K562 (cell line): ENCODE results near the gene SYNPO2. TPM values are rescaled to one million over a fixed set of nuclear protein-coding genes. Genes with fewer than 3 reads are reported as not detected.

Source experiments
- ATAC-seq: fragments of 200-7000 bp; cut with Tn5 transposase; 3 replicates; pipeline ENCODE4 v1.9.1; 2020; ENCODE audit warnings: moderate library complexity
- BruUV-seq: library from RNA; stranded (reverse); fragments of 400-500 nt; replicated peaks from 2 replicates; lab custom pipeline; 2021; lab: Mats Ljungman, UMichigan
- CTCF ChIA-PET: fragments of 300-600 bp; formaldehyde crosslinking; extraction: SDS; loops from one replicate; lab custom pipeline; 2021; ENCODE audit warnings: low intra/inter-chr PET ratio; lab: Yijun Ruan, JAX
- POLR2A ChIA-PET: fragments of 300-600, 350-650 bp; sonication (Branson Sonifier 250); formaldehyde crosslinking; extraction: SDS; loops from one replicate; lab custom pipeline; 2021; ENCODE audit warnings: antibody characterized with exemption, inconsistent platforms; lab: Yijun Ruan, JAX
- DNase-seq, 4 experiments: peaks; one replicate each; pipeline versions ENCODE4 v3.0.0 to v3.0.0-alpha.2; 2011 to 2018; ENCODE audit warnings: low spot score in 3 of 4, mixed read lengths in 3 of 4; ENCODE audit errors: extremely low read depth in 1 of 4
- FAIRE-seq: peaks from 2 replicates; lab custom pipeline; 2011; peaks lifted over from hg19 to GRCh38; lab: Jason Lieb, UNC
- H2AFZ ChIP-seq: 2 replicates; pipeline ENCODE4 v1.6.0; 2011; ENCODE audit warnings: low read depth, low read length, control low read depth, inconsistent platforms
- H3K27ac ChIP-seq: fragments of 200-600 bp; 3 replicates; pipeline ENCODE4 v1.8.0; 2011; ENCODE audit warnings: low read depth, mild to moderate bottlenecking, control low read depth, inconsistent platforms, low read length, moderate library complexity, mixed read lengths; ENCODE audit errors: extremely low read depth
- H3K27me3 ChIP-seq, 2 experiments: fragments of 300-600 bp in 1 of 2; 2 replicates in 1 of 2; 3 replicates in 1 of 2; pipeline versions ENCODE4 v1.6.0 to v1.8.0; 2011; ENCODE audit warnings: inconsistent platforms in 2 of 2, low read length in 2 of 2, mild to moderate bottlenecking in 1 of 2, mixed read lengths in 1 of 2, moderate library complexity in 1 of 2; ENCODE audit not compliant: control insufficient read depth in 2 of 2, insufficient read depth in 2 of 2
- H3K36me3 ChIP-seq: fragments of 300-600 bp; 3 replicates; pipeline ENCODE4 v1.8.0; 2011; ENCODE audit warnings: mild to moderate bottlenecking, low read length, inconsistent platforms; ENCODE audit not compliant: control insufficient read depth, insufficient read depth
- H3K4me1 ChIP-seq, 2 experiments: fragments of 200-600 bp in 1 of 2; replicated peaks in 1 of 2; 2 replicates in 1 of 2; 3 replicates in 1 of 2; pipeline versions ENCODE4 v1.5.1 to v1.8.0; 2011; ENCODE audit warnings: inconsistent platforms in 2 of 2, low read length in 2 of 2, mild to moderate bottlenecking in 1 of 2, mixed read lengths in 1 of 2, moderate library complexity in 1 of 2; ENCODE audit not compliant: control insufficient read depth in 2 of 2, insufficient read depth in 2 of 2
- H3K4me2 ChIP-seq: 2 replicates; pipeline ENCODE4 v1.6.1; 2011; ENCODE audit warnings: low read length, control low read depth, inconsistent platforms, mixed read lengths; ENCODE audit not compliant: insufficient read depth
- H3K4me3 ChIP-seq: fragments of 200-600 bp; sonication (generic), shearing (Covaris generic); 2 replicates; pipeline ENCODE4 v1.5.1; 2016; ENCODE audit warnings: control low read depth, inconsistent platforms
- H3K79me2 ChIP-seq: fragments of 200-600 bp; 3 replicates; pipeline ENCODE4 v1.8.0; 2011; ENCODE audit warnings: low read length, inconsistent platforms; ENCODE audit not compliant: control insufficient read depth, insufficient read depth
- H3K9ac ChIP-seq, 2 experiments: 2 replicates each; pipeline versions ENCODE4 v1.6.0 to v1.6.1; 2011; ENCODE audit warnings: low read depth in 2 of 2, low read length in 2 of 2, control low read depth in 1 of 2, inconsistent platforms in 1 of 2, mild to moderate bottlenecking in 1 of 2, mixed read lengths in 1 of 2; ENCODE audit not compliant: insufficient read depth in 1 of 2
- H3K9me1 ChIP-seq: one replicate; pipeline ENCODE4 v1.6.0; 2011; ENCODE audit warnings: inconsistent platforms, mild to moderate bottlenecking, low read length, moderate library complexity; ENCODE audit not compliant: control insufficient read depth, insufficient read depth
- H3K9me3 ChIP-seq: replicated peaks from 2 replicates; pipeline ENCODE4 v1.5.1; 2011; ENCODE audit warnings: low read depth, low read length, inconsistent platforms; ENCODE audit not compliant: control insufficient read depth, insufficient read depth
- H4K20me1 ChIP-seq: replicated peaks from 2 replicates; pipeline ENCODE4 v1.6.1; 2011; ENCODE audit warnings: low read length, inconsistent platforms, mixed read lengths; ENCODE audit not compliant: control insufficient read depth, insufficient read depth
- CGGBP1 ChIP-seq: fragments of 250-450 bp; sonication (Bioruptor Pico); IDR thresholded peaks from 2 replicates; pipeline ENCODE4 v1.9.0; 2021; ENCODE audit warnings: mild to moderate bottlenecking
- DDX20 ChIP-seq: fragments of 450-650 bp; IDR thresholded peaks from 2 replicates; pipeline ENCODE4 v1.6.1; 2016; ENCODE audit warnings: missing genetic modification characterization, low read depth, mild to moderate bottlenecking, missing compliant biosample characterization, moderate library complexity
- JUN ChIP-seq, 2 experiments: sonication (generic) in 1 of 2; formaldehyde crosslinking in 1 of 2; IDR thresholded peaks; 2 replicates each; pipeline versions ENCODE4 v1.6.1 to v1.8.0; 2012 to 2022; ENCODE audit warnings: borderline replicate concordance in 2 of 2, mild to moderate bottlenecking in 2 of 2, improper control_type of control experiment in 1 of 2, low read depth in 1 of 2, low read length in 1 of 2, missing genetic modification reagents in 1 of 2
- LEF1 ChIP-seq: fragments of 450-650 bp; IDR thresholded peaks from 2 replicates; pipeline ENCODE4 v1.6.1; 2016; ENCODE audit warnings: mild to moderate bottlenecking
- MTA2 ChIP-seq: fragments of 450-650 bp; IDR thresholded peaks from 2 replicates; pipeline ENCODE4 v1.6.1; 2016; ENCODE audit warnings: low read depth
- NFIC ChIP-seq: fragments of 450-650 bp; IDR thresholded peaks from 2 replicates; pipeline ENCODE4 v1.6.1; 2017; ENCODE audit warnings: mild to moderate bottlenecking, inconsistent platforms
- POLR2B ChIP-seq: fragments of 450-650 bp; IDR thresholded peaks from 2 replicates; pipeline ENCODE4 v1.6.1; 2018; ENCODE audit warnings: low read depth; ENCODE audit not compliant: partially characterized antibody
- RBM25 ChIP-seq: fragments of 200-400 bp; formaldehyde crosslinking; IDR thresholded peaks from 2 replicates; pipeline ENCODE4 v1.6.1; 2018; ENCODE audit warnings: low read length, low read depth, moderate library complexity; ENCODE audit not compliant: severe bottlenecking
- SRSF9 ChIP-seq: fragments of 200-400 bp; formaldehyde crosslinking; IDR thresholded peaks from 2 replicates; pipeline ENCODE4 v1.6.1; 2017; ENCODE audit warnings: low read depth, low read length, borderline replicate concordance
- ZNF134 ChIP-seq: fragments of 250-450 bp; sonication (Bioruptor Pico); conservative IDR thresholded peaks from 2 replicates; pipeline ENCODE4 v1.4.0; 2020
- ZNF165 ChIP-seq: fragments of 250-450 bp; sonication (Bioruptor Pico); IDR thresholded peaks from 2 replicates; pipeline ENCODE4 v1.4.0; 2020; ENCODE audit warnings: borderline replicate concordance
- ZNF277 ChIP-seq: fragments of 250-450 bp; sonication (Bioruptor Pico); IDR thresholded peaks from 2 replicates; pipeline ENCODE4 v1.8.0; 2022; ENCODE audit warnings: inconsistent platforms, mild to moderate bottlenecking, moderate library complexity, borderline replicate concordance
- ZNF449 ChIP-seq: fragments of 250-450 bp; sonication (Bioruptor Pico); IDR thresholded peaks from 2 replicates; pipeline ENCODE4 v1.8.0; 2022; ENCODE audit warnings: moderate library complexity, mild to moderate bottlenecking, inconsistent platforms
- ZZZ3 ChIP-seq: fragments of 450-650 bp; IDR thresholded peaks from 2 replicates; pipeline ENCODE4 v1.6.1; 2016; ENCODE audit warnings: antibody characterized with exemption, mild to moderate bottlenecking, moderate library complexity
- WGBS: fragments of 100-300 bp; shearing (Covaris generic); methylation state at CpG from one replicate; pipeline ENCODE4 v1.1.6; 2016; ENCODE audit warnings: low coverage, mixed read lengths; ENCODE audit not compliant: insufficient coverage; ENCODE audit errors: missing lambda C conversion rate; 5-methylcytosine and 5-hydroxymethylcytosine counted together
- in situ Hi-C: fragments of 300-500 bp; cut with MboI; formaldehyde crosslinking; loops from 4 replicates; pipeline ENCODE4 v1.15.0; 2018; ENCODE audit warnings: inconsistent platforms, mixed read lengths
- intact Hi-C: fragments of 100-400 bp; cut with micrococcal nuclease; formaldehyde crosslinking; loops from 2 replicates; pipeline ENCODE4 v1.14.2; 2022
- polyA plus RNA-seq, 8 experiments: library from polyadenylated mRNA; depleted of rRNA in 4 of 8; stranded (reverse) in 5 of 8; unstranded in 3 of 8; fragments of >200 nt; fragmentation: Nextera tagmentation in 2 of 8; fragmentation: Illumina TruSeq in 1 of 8; extraction: Ambion mirVana in 2 of 8; extraction: Trizol in 1 of 8; gene quantifications; 2 replicates each; pipeline versions ENCODE4 v1.2.1 to v1.2.3, GENCODE V29; 2011 to 2014; ENCODE audit warnings: inconsistent platforms in 1 of 8, missing spikeins in 1 of 8
- total RNA-seq, 7 experiments: library from RNA; depleted of rRNA in 6 of 7; stranded (reverse); fragments of >200 nt in 6 of 7; fragmentation: Illumina TruSeq in 2 of 7; extraction: Trizol in 2 of 7; gene quantifications; 2 replicates each; pipeline versions ENCODE4 v1.2.1 to v1.2.3, GENCODE V29; 2011 to 2021; ENCODE audit warnings: low replicate concordance in 1 of 7

Gene SYNPO2
- total and polyA plus RNA-seq, 9 of the 15 experiments (the other 6 are each of a cell fraction or from before 2014, with no cell fraction given), result 0.03 to 0.18 TPM; not detected in 7

GRCh38 chr4:118845552-118846050 is 43.1 kb upstream of the SYNPO2 start:
- ChIA-PET POLR2A (no interaction called here), CTCF (no interaction called here)
- TF ChIP-seq ZNF449 (CRISPR knock-in tag) (no peak), ZNF134 (peak; percentile 84)
- Histone ChIP-seq H3K27ac (no peak overlapping the region), H3K9me1 (no peaks in the 10 kb centered on the region), H3K36me3 (no peaks in the 10 kb centered on the region), H3K4me1 (no peaks in the 10 kb centered on the region), H3K4me3 (no peak overlapping the region), H3K79me2 (no peaks in the 10 kb centered on the region), H3K4me2 (no peak overlapping the region), H3K27me3 (peaks cover 0 to 4% of the 10 kb centered on the region in 2 experiments; a peak in 2 of 5 replicates), H2AFZ (no peak overlapping the region), H3K9ac (no peak overlapping the region), H3K9me3 (no peaks in the 10 kb centered on the region), H4K20me1 (no peaks in the 10 kb centered on the region)
- DNase-seq, result no peak
- in situ Hi-C loops, result no loop called here
- no TSS peak for BruUV-seq
- intact Hi-C loops, result no loop called here
- ATAC-seq, result no peak
- no peak for FAIRE-seq

- no peak for DNase-seq
- BruUV-seq, result no TSS peak
- Histone ChIP-seq H3K27ac (no peak overlapping the region), H4K20me1 (no peaks in the 10 kb centered on the region), H3K79me2 (no peaks in the 10 kb centered on the region), H3K9ac (no peak overlapping the region), H3K27me3 (no peaks in the 10 kb centered on the region; a peak in 2 of 5 replicates), H2AFZ (no peak overlapping the region), H3K36me3 (no peaks in the 10 kb centered on the region), H3K4me1 (no peaks in the 10 kb centered on the region; a peak in 1 of 5 replicates), H3K4me3 (no peak overlapping the region), H3K9me1 (no peaks in the 10 kb centered on the region), H3K9me3 (no peaks in the 10 kb centered on the region), H3K4me2 (no peak overlapping the region)
- no peak for ATAC-seq
- intact Hi-C loops, result no loop called here
- in situ Hi-C loops, result no loop called here
- CTCF ChIA-PET, result no interaction called here
- WGBS, result 0% methylated on average over 1 of the region's 1 CpG
- POLR2A ChIA-PET, result interaction anchor here (0.8 to 1.7 kb wide), 3 partner anchors 10 to 18 kb away, joined by 3 to 11 read pairs (median 5); partner anchors contain the start of gene SEC24D
- no peak for FAIRE-seq
- TF ChIP-seq CGGBP1 (CRISPR knock-in tag) (no peak), RBM25 (no peak), LEF1 (no peak), NFIC (no peak), JUN (IDR thresholded peaks at IDR 0.05; ENCODE audit: borderline replicate concordance, low read depth, low read length) (no peak), JUN (CRISPR knock-in tag; IDR thresholded peaks at IDR 0.05; ENCODE audit: borderline replicate concordance) (no peak), ZNF277 (CRISPR knock-in tag) (no peak), ZNF165 (no peak), DDX20 (no peak), MTA2 (no peak), ZZZ3 (no peak), SRSF9 (no peak), POLR2B (no peak)
Measured at GRCh38 chr4:118846979-118847378, 41.7 kb upstream of the SYNPO2 start.
